H1 (cell line): Measurements from ENCODE around the gene SLC9C2. TPM values are rescaled to one million over a fixed set of nuclear protein-coding genes. Genes with fewer than 3 reads are reported as not detected.

Experiments
- CTCF ChIA-PET: fragments of 300-600 bp; sonication (Branson Sonifier 250); formaldehyde crosslinking; loops from one replicate; lab custom pipeline; 2021; ENCODE audit not compliant: partially characterized antibody; lab: Charles Lee
- POLR2A ChIA-PET: fragments of 300-600 bp; sonication (Branson Sonifier 250); formaldehyde crosslinking; loops from one replicate; lab custom pipeline; 2021; ENCODE audit warnings: inconsistent platforms; ENCODE audit not compliant: partially characterized antibody; lab: Charles Lee
- DNase-seq, 2 experiments: peaks; one replicate each; pipeline versions ENCODE4 v3.0.0 to v3.0.0-alpha.2; 2010 to 2022; ENCODE audit warnings: low spot score in 2 of 2, low read depth in 1 of 2, mixed read lengths in 1 of 2
- FAIRE-seq: peaks from 2 replicates; lab custom pipeline; 2011; peaks lifted over from hg19 to GRCh38; lab: Jason Lieb, UNC
- H2AFZ ChIP-seq: 2 replicates; pipeline ENCODE4 v1.8.1; 2012; ENCODE audit warnings: low read length, inconsistent platforms
- H2AK5ac ChIP-seq: 2 replicates; pipeline ENCODE4 v1.6.1; 2013; ENCODE audit warnings: low read depth, low read length
- H2BK120ac ChIP-seq: replicated peaks from 2 replicates; pipeline ENCODE3; 2013; ENCODE audit warnings: low read depth, low read length, inconsistent platforms
- H2BK12ac ChIP-seq: 2 replicates; pipeline ENCODE4 v1.6.1; 2013; ENCODE audit warnings: low read depth, low read length
- H2BK15ac ChIP-seq: 2 replicates; pipeline ENCODE4 v1.6.1; 2013; ENCODE audit warnings: low read length
- H2BK20ac ChIP-seq: 2 replicates; pipeline ENCODE4 v1.6.1; 2013; ENCODE audit warnings: low read length
- H2BK5ac ChIP-seq: 2 replicates; pipeline ENCODE4 v1.6.1; 2013; ENCODE audit warnings: low read depth, low read length
- H3K14ac ChIP-seq: 2 replicates; pipeline ENCODE4 v1.6.1; 2013; ENCODE audit warnings: inconsistent platforms; ENCODE audit not compliant: insufficient read length
- H3K18ac ChIP-seq: 2 replicates; pipeline ENCODE4 v1.6.1; 2013; ENCODE audit warnings: low read length; ENCODE audit errors: extremely low read depth
- H3K23ac ChIP-seq: 2 replicates; pipeline ENCODE4 v1.6.1; 2013; ENCODE audit warnings: inconsistent platforms; ENCODE audit not compliant: insufficient read length
- H3K23me2 ChIP-seq: 2 replicates; pipeline ENCODE4 v1.6.1; 2013; ENCODE audit warnings: low read depth, low read length
- H3K27ac ChIP-seq: 2 replicates; pipeline ENCODE4 v1.6.1; 2011; ENCODE audit warnings: low read depth, low read length, inconsistent platforms
- H3K27me3 ChIP-seq, 4 experiments: replicated peaks in 1 of 4; 1 replicate in 1 of 4; 2 replicates in 3 of 4; pipeline versions ENCODE4 v1.6.1 to v1.8.1; 2011 to 2013; ENCODE audit warnings: low read length in 3 of 4, mild to moderate bottlenecking in 3 of 4, inconsistent platforms in 2 of 4, mixed read lengths in 2 of 4, moderate library complexity in 1 of 4; ENCODE audit not compliant: control insufficient read depth in 3 of 4, insufficient read depth in 3 of 4; ENCODE audit errors: extremely low read depth in 1 of 4
- H3K36me3 ChIP-seq, 4 experiments: 2 replicates each; pipeline versions ENCODE4 v1.6.1 to v1.8.1; 2011 to 2013; ENCODE audit warnings: mild to moderate bottlenecking in 4 of 4, low read length in 3 of 4, moderate library complexity in 2 of 4, control low read depth in 1 of 4, inconsistent platforms in 1 of 4; ENCODE audit not compliant: insufficient read depth in 4 of 4, control insufficient read depth in 2 of 4
- H3K4ac ChIP-seq: replicated peaks from 2 replicates; pipeline ENCODE3; 2013; ENCODE audit warnings: low read length, low read depth, mixed read lengths, inconsistent platforms; ENCODE audit not compliant: insufficient read length
- H3K4me1 ChIP-seq, 4 experiments: replicated peaks in 1 of 4; 1 replicate in 1 of 4; 2 replicates in 3 of 4; pipeline versions ENCODE4 v1.6.1 to v1.8.1; 2011 to 2013; ENCODE audit warnings: low read length in 3 of 4, inconsistent platforms in 2 of 4, mixed read lengths in 1 of 4; ENCODE audit not compliant: insufficient read depth in 4 of 4, control insufficient read depth in 3 of 4
- H3K4me2 ChIP-seq, 2 experiments: 2 replicates each; pipeline versions ENCODE4 v1.6.1 to v1.8.1; 2011 to 2013; ENCODE audit warnings: low read depth in 2 of 2, low read length in 2 of 2, control low read depth in 1 of 2, inconsistent platforms in 1 of 2, mild to moderate bottlenecking in 1 of 2; ENCODE audit not compliant: insufficient read depth in 1 of 2
- H3K4me3 ChIP-seq, 4 experiments: fragments of 200-600, 300-600 bp in 1 of 4; sonication (generic), shearing (Covaris generic), sonication (Bioruptor Twin) in 1 of 4; 2 replicates each; pipeline versions ENCODE4 v1.5.1 to v1.8.1; 2011 to 2016; ENCODE audit warnings: low read length in 4 of 4, low read depth in 3 of 4, control low read depth in 2 of 4, inconsistent platforms in 2 of 4, mild to moderate bottlenecking in 2 of 4, mixed read lengths in 1 of 4, moderate library complexity in 1 of 4; ENCODE audit not compliant: insufficient read depth in 2 of 4; ENCODE audit errors: extremely low read depth in 1 of 4
- H3K56ac ChIP-seq: replicated peaks from 2 replicates; pipeline ENCODE3; 2013; ENCODE audit warnings: low read depth, mild to moderate bottlenecking, mixed read lengths, low read length, inconsistent platforms; ENCODE audit not compliant: insufficient read length
- H3K79me1 ChIP-seq: 2 replicates; pipeline ENCODE4 v1.6.1; 2013; ENCODE audit warnings: low read depth, low read length, control low read depth
- H3K79me2 ChIP-seq, 2 experiments: 2 replicates each; pipeline versions ENCODE4 v1.6.1 to v1.8.1; 2012 to 2013; ENCODE audit warnings: low read length in 2 of 2, mild to moderate bottlenecking in 2 of 2, inconsistent platforms in 1 of 2; ENCODE audit not compliant: insufficient read depth in 2 of 2, control insufficient read depth in 1 of 2
- H3K9ac ChIP-seq, 4 experiments: replicated peaks in 1 of 4; 1 replicate in 1 of 4; 2 replicates in 3 of 4; pipeline versions ENCODE4 v1.6.1 to v1.8.1; 2011 to 2013; ENCODE audit warnings: low read depth in 3 of 4, low read length in 3 of 4, control low read depth in 2 of 4, mild to moderate bottlenecking in 2 of 4, moderate library complexity in 2 of 4, inconsistent platforms in 1 of 4; ENCODE audit errors: extremely low read depth in 1 of 4
- H3K9me3 ChIP-seq, 2 experiments: 2 replicates each; pipeline versions ENCODE4 v1.6.1 to v1.8.1; 2012 to 2013; ENCODE audit warnings: mild to moderate bottlenecking in 2 of 2, moderate library complexity in 2 of 2, control low read depth in 1 of 2, inconsistent platforms in 1 of 2, low read depth in 1 of 2, low read length in 1 of 2, mixed read lengths in 1 of 2; ENCODE audit not compliant: insufficient read depth in 2 of 2
- H4K20me1 ChIP-seq, 2 experiments: replicated peaks in 1 of 2; 2 replicates each; pipeline versions ENCODE3 to v1.8.1; 2011 to 2013; ENCODE audit warnings: inconsistent platforms in 2 of 2, low read length in 2 of 2, mild to moderate bottlenecking in 1 of 2; ENCODE audit not compliant: insufficient read depth in 2 of 2, control insufficient read depth in 1 of 2
- H4K5ac ChIP-seq: 2 replicates; pipeline ENCODE4 v1.6.1; 2013; ENCODE audit warnings: low read length, low read depth, mixed read lengths, inconsistent platforms; ENCODE audit not compliant: insufficient read length
- H4K8ac ChIP-seq: 2 replicates; pipeline ENCODE4 v1.8.0; 2013; ENCODE audit warnings: mild to moderate bottlenecking, moderate library complexity, low read length, inconsistent platforms; ENCODE audit not compliant: insufficient read depth; ENCODE audit errors: extremely low read depth
- H4K91ac ChIP-seq: replicated peaks from 2 replicates; pipeline ENCODE3; 2013; ENCODE audit warnings: low read length, mixed read lengths, inconsistent platforms; ENCODE audit not compliant: insufficient read length
- BACH1 ChIP-seq: IDR thresholded peaks from 2 replicates; pipeline ENCODE4 v1.6.1; 2012; ENCODE audit warnings: low read length, improper control_type of control experiment
- CREB1 ChIP-seq: IDR thresholded peaks from 2 replicates; pipeline ENCODE4 v1.6.1; 2012; ENCODE audit warnings: inconsistent platforms
- CTCF ChIP-seq, 3 experiments: IDR thresholded peaks; 1 replicate in 2 of 3; 2 replicates in 1 of 3; pipeline versions ENCODE4 v1.5.1 to v1.6.1; 2011; ENCODE audit warnings: low read length in 3 of 3, mild to moderate bottlenecking in 3 of 3, inconsistent platforms in 2 of 3, low read depth in 1 of 3, moderate library complexity in 1 of 3; ENCODE audit not compliant: insufficient read depth in 1 of 3; ENCODE audit errors: control extremely low read depth in 1 of 3
- EGR1 ChIP-seq: IDR thresholded peaks from 2 replicates; pipeline ENCODE4 v1.6.1; 2011; ENCODE audit warnings: low read depth, low read length, borderline replicate concordance
- KDM5A ChIP-seq: fragments of 200-600 bp; IDR thresholded peaks from 2 replicates; pipeline ENCODE4 v1.7.1; 2012; ENCODE audit warnings: mild to moderate bottlenecking, low read length, inconsistent platforms, mixed read lengths
- PHF8 ChIP-seq: fragments of 200-600 bp; sonication (generic); conservative IDR thresholded peaks from 2 replicates; pipeline ENCODE4 v1.7.1; 2012; ENCODE audit warnings: low read depth, mild to moderate bottlenecking, inconsistent platforms, low read length, moderate library complexity
- RXRA ChIP-seq: IDR thresholded peaks from 2 replicates; pipeline ENCODE4 v1.6.1; 2011; ENCODE audit warnings: low read depth, mild to moderate bottlenecking, low read length, moderate library complexity; ENCODE audit not compliant: insufficient read depth
- USF2 ChIP-seq: IDR thresholded peaks from 2 replicates; pipeline ENCODE4 v1.6.1; 2011; ENCODE audit warnings: low read length, improper control_type of control experiment
- WGBS, 2 experiments: shearing (Covaris generic) in 1 of 2; methylation state at CpG; one replicate each; pipeline versions ENCODE4 v1.1.6 to v1.1.7; 2013 to 2015; ENCODE audit warnings: low lambda C conversion rate in 2 of 2, mixed read lengths in 2 of 2, inconsistent platforms in 1 of 2, low coverage in 1 of 2, missing lambda C conversion rate in 1 of 2; ENCODE audit not compliant: insufficient replicate concordance in 2 of 2, insufficient coverage in 1 of 2, insufficient read length in 1 of 2; ENCODE audit errors: extremely low coverage in 1 of 2, missing lambda C conversion rate in 1 of 2; 5-methylcytosine and 5-hydroxymethylcytosine counted together
- polyA plus RNA-seq, 7 experiments: library from polyadenylated mRNA; depleted of rRNA in 3 of 7; stranded (reverse) in 5 of 7; unstranded in 2 of 7; fragments of >200 nt in 5 of 7; fragments of 200-250 nt in 2 of 7; gene quantifications; 1 replicate in 5 of 7; 2 replicates in 1 of 7; 4 replicates in 1 of 7; pipeline versions ENCODE4 v1.2.1 to v1.2.3, GENCODE V29; 2011 to 2013; ENCODE audit warnings: missing spikeins in 2 of 7, mixed read lengths in 2 of 7
- total RNA-seq: library from RNA; stranded (reverse); fragmentation: NEBNext Ultra II Directional; extraction: Animal tissue kit (Norgen Biotek cat#: 25700); gene quantifications from 2 replicates; pipeline ENCODE4 v1.2.1, GENCODE V29; 2021

SLC9C2 gene
- total and polyA plus RNA-seq, 2 of the 8 experiments (the other 6 are each of a cell fraction or from before 2014, with no cell fraction given), result not detected

GRCh38 chr1:173508541-173508940 lies 94.3 kb downstream of the SLC9C2 start:
- POLR2A ChIA-PET, result interaction anchor here (3.9 kb wide), 1 partner anchor 17 kb away, joined by 18 read pairs; no protein-coding TSS in a partner anchor
- no peak overlapping the region for H4K8ac ChIP-seq
- H2AFZ ChIP-seq, result no peak overlapping the region
- CTCF ChIA-PET, result interaction anchor here (0.9 to 1.1 kb wide), 2 partner anchors 9 to 27 kb away, joined by 3 to 4 read pairs; no protein-coding TSS in a partner anchor
- H2AK5ac ChIP-seq, result no peak overlapping the region
- no peaks in the 10 kb centered on the region for H3K36me3 ChIP-seq
- H3K23me2 ChIP-seq, result no peaks in the 10 kb centered on the region
- TF ChIP-seq PHF8 (no peak), KDM5A (no peak), EGR1 (no peak), CREB1 (no peak), CTCF (IDR thresholded peaks at IDR 0.05; ENCODE audit: control extremely low read depth in 1 of 3, insufficient read depth in 1 of 3, low read depth in 1 of 3, low read length in 3 of 3) (no peak), USF2 (no peak), BACH1 (no peak), RXRA (no peak)
- H2BK5ac ChIP-seq, result no peak overlapping the region
- H3K9me3 ChIP-seq, result no peaks in the 10 kb centered on the region
- DNase-seq (no peak), FAIRE-seq (no peak)
- H3K56ac ChIP-seq, result no peak overlapping the region
- no peak overlapping the region for H2BK20ac ChIP-seq
- no peak overlapping the region for H3K4ac ChIP-seq
- no peak overlapping the region for H2BK12ac ChIP-seq
- H2BK120ac ChIP-seq, result no peak overlapping the region
- H3K4me3 ChIP-seq, result no peak overlapping the region
- H3K79me2 ChIP-seq, result no peaks in the 10 kb centered on the region
- no peak overlapping the region for H4K5ac ChIP-seq
- no peaks in the 10 kb centered on the region for H4K20me1 ChIP-seq
- H3K9ac ChIP-seq, result no peak overlapping the region
- no peak overlapping the region for H3K18ac ChIP-seq
- H3K79me1 ChIP-seq, result no peaks in the 10 kb centered on the region
- 90% methylated on average over 2 of the region's 2 CpGs; no CpG with 5 or more reads in 1 of the 2 experiments for WGBS, 2 experiments
- H3K4me2 ChIP-seq, result no peak overlapping the region
- H3K23ac ChIP-seq, result no peak overlapping the region
- no peak overlapping the region for H2BK15ac ChIP-seq
- H3K27me3 ChIP-seq, result no peaks in the 10 kb centered on the region
- no peak overlapping the region for H4K91ac ChIP-seq
- H3K14ac ChIP-seq, result no peak overlapping the region
- H3K4me1 ChIP-seq, result peaks cover 5 to 9% (median 7%) of the 10 kb centered on the region in 4 experiments; a peak in 5 of 7 replicates
- H3K27ac ChIP-seq, result no peak overlapping the region
